GM19193 (cell line): ENCODE data around the gene DIP2C.

ENCODE experiments used
- POLR2A ChIP-seq: IDR thresholded peaks from 4 replicates; pipeline ENCODE4 v1.6.1; 2011; ENCODE audit not compliant: insufficient read depth, insufficient read length; ENCODE audit errors: extremely low read depth

The DIP2C gene

GRCh38 chr10:341081-341740 is 348.3 kb downstream of the DIP2C start:
- no peak for TF ChIP-seq POLR2A

- no peak for TF ChIP-seq POLR2A
Measured at GRCh38 chr10:340646-341045, 348.8 kb downstream of the DIP2C start.

- TF ChIP-seq POLR2A, result no peak
Measured at GRCh38 chr10:339038-339391, 350.5 kb downstream of the DIP2C start.

GRCh38 chr10:338171-339037 is 351.1 kb downstream of the DIP2C start:
- TF ChIP-seq POLR2A, result no peak

- no peak for TF ChIP-seq POLR2A
Measured at GRCh38 chr10:336247-336646, 353.2 kb downstream of the DIP2C start.

GRCh38 chr10:335151-335800 is 354.2 kb downstream of the DIP2C start:
- TF ChIP-seq POLR2A, result no peak

GRCh38 chr10:331186-331585 is 358.3 kb downstream of the DIP2C start:
- TF ChIP-seq POLR2A, result no peak

- peak; percentile 34 for TF ChIP-seq POLR2A
Measured at GRCh38 chr10:329361-330099, 359.9 kb downstream of the DIP2C start.

GRCh38 chr10:327889-328852 is 361.3 kb downstream of the DIP2C start:
- no peak for TF ChIP-seq POLR2A

- no peak for TF ChIP-seq POLR2A
Measured at GRCh38 chr10:326894-327635, 362.4 kb downstream of the DIP2C start.

GRCh38 chr10:326350-326749 is 363.1 kb downstream of the DIP2C start:
- no peak for TF ChIP-seq POLR2A

GRCh38 chr10:325282-325681 is 364.2 kb downstream of the DIP2C start:
- TF ChIP-seq POLR2A, result no peak

- TF ChIP-seq POLR2A, result no peak
Measured at GRCh38 chr10:324593-324992, 364.9 kb downstream of the DIP2C start.
